GM23338 (cell line): ENCODE results near the gene SCN9A.

Experiments used
- CTCF ChIP-seq, 2 experiments: fragments of 200-600 bp in 1 of 2; sonication (generic) in 1 of 2; conservative IDR thresholded peaks; 2 replicates each; pipeline versions ENCODE4 v1.5.1 to v1.6.1; 2016 to 2017; ENCODE audit warnings: antibody characterized with exemption in 2 of 2, low read depth in 2 of 2, mild to moderate bottlenecking in 2 of 2, moderate library complexity in 1 of 2
- EZH2 ChIP-seq: fragments of 200-600 bp; sonication (generic); IDR thresholded peaks from one replicate; pipeline ENCODE4 v1.8.0; 2017; ENCODE audit warnings: antibody characterized with exemption, mild to moderate bottlenecking, low read depth; ENCODE audit not compliant: unreplicated experiment
- JUNB ChIP-seq: IDR thresholded peaks from one replicate; pipeline ENCODE4 v1.6.1; 2016; ENCODE audit warnings: antibody characterized with exemption; ENCODE audit not compliant: unreplicated experiment
- REST ChIP-seq: IDR thresholded peaks from one replicate; pipeline ENCODE4 v1.6.1; 2018; ENCODE audit warnings: antibody characterized with exemption; ENCODE audit not compliant: unreplicated experiment

- no peak for TF ChIP-seq EZH2
- no peak for TF ChIP-seq REST
- TF ChIP-seq CTCF (conservative IDR thresholded peaks at IDR 0.05; ENCODE audit: low read depth in 2 of 2) = no peak
- no peak for TF ChIP-seq JUNB
These were observed 218.2 kb downstream of the SCN9A start for GRCh38 chr2:166157578-166157977.
